Endothelial cell of umbilical vein (primary cell): Measurements from ENCODE around the gene ASPSCR1. TPM values are rescaled to one million over a fixed set of nuclear protein-coding genes. Genes with fewer than 3 reads are reported as not detected.

ENCODE experiments used
- BruUV-seq: library from RNA; stranded (reverse); fragments of 400-500 nt; replicated peaks from 2 replicates; lab custom pipeline; 2021; lab: Mats Ljungman, UMichigan
- CTCF ChIA-PET: fragments of 300-600, 350-600 bp; sonication (Branson Sonifier 250); formaldehyde crosslinking; loops from one replicate; lab custom pipeline; 2021; ENCODE audit warnings: antibody characterized with exemption, inconsistent platforms; lab: Charles Lee
- POLR2A ChIA-PET: fragments of 300-600, 350-600 bp; sonication (Branson Sonifier 250); formaldehyde crosslinking; loops from one replicate; lab custom pipeline; 2021; ENCODE audit warnings: antibody characterized with exemption, inconsistent platforms; lab: Charles Lee
- DNase-seq: peaks from one replicate; pipeline ENCODE4 v3.0.0-alpha.2; 2011; ENCODE audit warnings: low read depth, low spot score
- FAIRE-seq: peaks from 2 replicates; lab custom pipeline; 2011; peaks lifted over from hg19 to GRCh38; lab: Jason Lieb, UNC
- H2AFZ ChIP-seq: 2 replicates; pipeline ENCODE4 v1.6.0; 2012; ENCODE audit warnings: low read depth, low read length, control low read depth, inconsistent platforms
- H3K27ac ChIP-seq: 2 replicates; pipeline ENCODE4 v1.5.1; 2011; ENCODE audit warnings: low read depth, mild to moderate bottlenecking, control low read depth, low read length, moderate library complexity; ENCODE audit not compliant: insufficient read depth
- H3K27me3 ChIP-seq, 2 experiments: 2 replicates each; pipeline versions ENCODE4 v1.6.0 to v1.6.1; 2011; ENCODE audit warnings: low read length in 2 of 2, mixed read lengths in 1 of 2; ENCODE audit not compliant: control insufficient read depth in 2 of 2, insufficient read depth in 2 of 2
- H3K36me3 ChIP-seq, 2 experiments: 2 replicates in 1 of 2; 3 replicates in 1 of 2; pipeline ENCODE4 v1.5.1; 2011; ENCODE audit warnings: low read length in 2 of 2, mild to moderate bottlenecking in 1 of 2, moderate library complexity in 1 of 2; ENCODE audit not compliant: control insufficient read depth in 2 of 2, insufficient read depth in 2 of 2; ENCODE audit errors: extremely low read depth in 1 of 2
- H3K4me1 ChIP-seq: 3 replicates; pipeline ENCODE4 v1.5.1; 2011; ENCODE audit warnings: mild to moderate bottlenecking, low read length; ENCODE audit not compliant: control insufficient read depth, insufficient read depth; ENCODE audit errors: extremely low read depth
- H3K4me2 ChIP-seq: 2 replicates; pipeline ENCODE4 v1.6.1; 2011; ENCODE audit warnings: low read length, control low read depth, mixed read lengths; ENCODE audit not compliant: insufficient read depth
- H3K4me3 ChIP-seq, 3 experiments: fragments of 200-600 bp in 1 of 3; sonication (generic), shearing (Covaris generic) in 1 of 3; replicated peaks in 1 of 3; 2 replicates each; pipeline ENCODE4 v1.5.1; 2011 to 2016; ENCODE audit warnings: control low read depth in 3 of 3, low read length in 3 of 3, mild to moderate bottlenecking in 2 of 3, inconsistent platforms in 1 of 3, low read depth in 1 of 3, moderate library complexity in 1 of 3; ENCODE audit not compliant: insufficient read depth in 1 of 3
- H3K79me2 ChIP-seq: 2 replicates; pipeline ENCODE4 v1.6.0; 2012; ENCODE audit warnings: low read length, inconsistent platforms; ENCODE audit not compliant: control insufficient read depth, insufficient read depth
- H3K9ac ChIP-seq: replicated peaks from 2 replicates; pipeline ENCODE3; 2011; ENCODE audit warnings: low read length, control low read depth; ENCODE audit not compliant: insufficient read depth; ENCODE audit errors: extremely low read depth
- H3K9me1 ChIP-seq: replicated peaks from 3 replicates; pipeline ENCODE4 v1.6.0; 2011; ENCODE audit warnings: mild to moderate bottlenecking, low read length; ENCODE audit not compliant: control insufficient read depth, insufficient read depth; ENCODE audit errors: extremely low read depth
- H3K9me3 ChIP-seq: replicated peaks from 2 replicates; pipeline ENCODE4 v1.5.1; 2012; ENCODE audit warnings: low read length, inconsistent platforms; ENCODE audit not compliant: control insufficient read depth, insufficient read depth
- H4K20me1 ChIP-seq: replicated peaks from 2 replicates; pipeline ENCODE3; 2011; ENCODE audit warnings: mild to moderate bottlenecking, low read length; ENCODE audit not compliant: control insufficient read depth, insufficient read depth; ENCODE audit errors: extremely low read depth
- CTCF ChIP-seq, 2 donors: IDR thresholded peaks; 1 replicate in 1 of 2; 2 replicates in 1 of 2; pipeline ENCODE4 v1.5.1; 2011; ENCODE audit warnings: low read length in 2 of 2, mild to moderate bottlenecking in 2 of 2, moderate library complexity in 2 of 2, control low read depth in 1 of 2, inconsistent platforms in 1 of 2, low read depth in 1 of 2; ENCODE audit not compliant: insufficient read depth in 1 of 2; ENCODE audit errors: extremely low read depth in 1 of 2
- EZH2 ChIP-seq: IDR thresholded peaks from 2 replicates; pipeline ENCODE4 v1.6.1; 2012; ENCODE audit warnings: borderline replicate concordance, low read depth, mild to moderate bottlenecking, moderate library complexity, low read length, inconsistent platforms; ENCODE audit not compliant: severe bottlenecking
- FOS ChIP-seq: IDR thresholded peaks from 2 replicates; pipeline ENCODE4 v1.6.1; 2011; ENCODE audit warnings: mild to moderate bottlenecking, low read length, moderate library complexity, borderline replicate concordance; ENCODE audit not compliant: insufficient read depth
- GATA2 ChIP-seq: IDR thresholded peaks from 2 replicates; pipeline ENCODE4 v1.7.0; 2011; ENCODE audit warnings: low read depth, mild to moderate bottlenecking, moderate library complexity, mixed read lengths, low read length; ENCODE audit not compliant: insufficient read length, insufficient read depth
- JUN ChIP-seq: IDR thresholded peaks from 2 replicates; pipeline ENCODE4 v1.6.1; 2011; ENCODE audit warnings: borderline replicate concordance, low read depth; ENCODE audit not compliant: insufficient read length, insufficient read depth
- MYC ChIP-seq: IDR thresholded peaks from one replicate; pipeline ENCODE4 v1.6.1; 2011; ENCODE audit warnings: mild to moderate bottlenecking, low read depth, low read length
- POLR2A ChIP-seq: IDR thresholded peaks from 2 replicates; pipeline ENCODE4 v1.6.1; 2012; ENCODE audit warnings: low read depth, mild to moderate bottlenecking, control low read depth, low read length
- POLR2AphosphoS5 ChIP-seq: IDR thresholded peaks from 2 replicates; pipeline ENCODE4 v1.6.1; 2012; ENCODE audit warnings: low read depth, mild to moderate bottlenecking, control low read depth, low read length, moderate library complexity; ENCODE audit not compliant: insufficient read depth
- dilution Hi-C: fragments of 300-500 bp; cut with MboI; formaldehyde crosslinking; loops from one replicate; pipeline ENCODE4 v1.15.0; 2019; ENCODE audit warnings: low sequenced_read_pairs; ENCODE audit not compliant: extremely low pct_ligation_motif_present
- intact Hi-C: fragments of 100-400 bp; cut with micrococcal nuclease; formaldehyde crosslinking; loops from one replicate; pipeline ENCODE4 v1.10.0; 2022
- polyA plus RNA-seq, 4 experiments: library from polyadenylated mRNA; depleted of rRNA in 3 of 4; stranded (reverse) in 3 of 4; unstranded in 1 of 4; fragments of >200 nt; gene quantifications; 2 replicates each; pipeline versions ENCODE4 v1.2.1 to v1.2.3, GENCODE V29; 2011 to 2012; ENCODE audit warnings: missing spikeins in 1 of 4
- total RNA-seq: library from RNA; stranded (reverse); gene quantifications from 2 replicates; pipeline ENCODE4 v1.2.3, GENCODE V29; 2021
- TF ChIP-seq, protein P1 (sequence below): IDR thresholded peaks from 2 replicates; pipeline ENCODE4 v1.6.1; 2011; ENCODE audit not compliant: insufficient read depth, insufficient read length

Gene ASPSCR1
- total and polyA plus RNA-seq, 2 donors (not counting 3 experiments of a cell fraction or from before 2014, with no cell fraction given), result 24.8 to 36.5 TPM

DNA sequence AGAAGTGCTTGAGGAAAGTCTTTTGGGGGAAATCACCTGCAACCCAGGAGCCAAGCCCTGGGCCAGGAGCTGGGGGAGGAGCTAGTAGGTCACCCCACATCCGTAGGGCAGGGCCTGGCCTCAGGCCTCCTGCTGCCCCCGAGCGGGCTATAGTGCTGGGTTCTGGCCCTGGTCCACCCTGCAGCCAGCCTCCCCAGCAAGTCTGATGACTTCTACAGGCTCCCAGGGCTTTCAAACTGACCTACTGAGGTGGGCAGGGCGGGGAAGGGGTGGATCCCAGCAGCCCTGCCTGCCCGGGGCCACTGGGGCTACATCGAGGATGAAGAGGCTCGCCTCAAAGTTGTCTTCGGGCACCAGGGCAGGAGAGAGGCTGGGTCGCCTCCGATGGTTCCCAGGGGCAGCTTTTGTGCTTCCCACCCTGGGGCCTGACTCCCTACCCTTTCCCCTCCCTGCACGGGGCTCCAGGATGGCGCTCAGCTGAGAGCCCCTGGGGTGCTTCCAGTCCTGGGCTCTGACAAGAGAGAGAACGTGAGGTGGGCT, 40.3 kb downstream of the ASPSCR1 start:
- Histone ChIP-seq H3K9me3 (no peaks in the 10 kb centered on the region), H3K4me3 (no peak overlapping the region), H3K9me1 (no peaks in the 10 kb centered on the region), H3K79me2 (peaks cover 5% of the 10 kb centered on the region), H4K20me1 (no peaks in the 10 kb centered on the region), H3K4me1 (peaks cover 7% of the 10 kb centered on the region), H2AFZ (no peak overlapping the region), H3K4me2 (no peak overlapping the region), H3K9ac (no peak overlapping the region), H3K27me3 (no peaks in the 10 kb centered on the region), H3K27ac (no peak overlapping the region), H3K36me3 (no peaks in the 10 kb centered on the region)
- dilution Hi-C loops (no loop called here), intact Hi-C loops (no loop called here)
- DNase-seq (no peak), FAIRE-seq (no peak)
- CTCF ChIA-PET, result interaction anchor here (2.6 to 9.1 kb wide), 2 partner anchors 14 to 58 kb away, joined by 8 to 345 read pairs; partner anchors contain the start of gene NOTUM
- no TSS peak for BruUV-seq
- no peak for TF ChIP-seq MYC
- no peak for TF ChIP-seq CTCF (IDR thresholded peaks at IDR 0.05; ENCODE audit: extremely low read depth in 1 of 2, insufficient read depth in 1 of 2, low read depth in 1 of 2, low read length in 2 of 2)
- no peak for TF ChIP-seq POLR2AphosphoS5
- TF ChIP-seq POLR2A, result no peak
- no peak for TF ChIP-seq EZH2
- TF ChIP-seq, protein P1, sequence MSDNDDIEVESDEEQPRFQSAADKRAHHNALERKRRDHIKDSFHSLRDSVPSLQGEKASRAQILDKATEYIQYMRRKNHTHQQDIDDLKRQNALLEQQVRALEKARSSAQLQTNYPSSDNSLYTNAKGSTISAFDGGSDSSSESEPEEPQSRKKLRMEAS, result no peak
- TF ChIP-seq JUN, result no peak
- no peak for TF ChIP-seq FOS
- no peak for TF ChIP-seq GATA2
- POLR2A ChIA-PET, result no interaction called here
